ENCODE measurements around the gene DACH2.

- TF ChIP-seq CTCF (optimal IDR thresholded peaks at IDR 0.05 in 1 of 3, IDR thresholded peaks at IDR 0.05 in 1 of 3, conservative IDR thresholded peaks at IDR 0.05 in 1 of 3; ENCODE audit: extremely low read depth in 1 of 3, insufficient read depth in 2 of 3, low read length in 3 of 3) (no peak), EZH2 (IDR thresholded peaks at IDR 0.05; ENCODE audit: low read length) (no peak)
These were observed 43.7 kb upstream of the DACH2 start for GRCh38 chrX:86104526-86104925.
